ENCODE measurements around the gene GCH1.

- TF ChIP-seq CTCF (IDR thresholded peaks at IDR 0.05), result no peak
- TF ChIP-seq EP300 (IDR thresholded peaks at IDR 0.05), result no peak
- no peak for TF ChIP-seq POLR2AphosphoS5 (IDR thresholded peaks at IDR 0.05)
These were observed 6.9 kb downstream of the GCH1 start for GRCh38 chr14:54895683-54896082.

Data from suprapubic skin (tissue), 4 donors.